Stimulated activated effector memory CD8-positive, alpha-beta T cell treated with anti-CD3 and anti-CD28 coated beads, Interleukin-12 subunit alpha, Interleukin-12 subunit beta, amount 100 ng/mL, for 72 hours (primary cell): ENCODE results near the gene PTCH1.

Source experiments
- ATAC-seq: fragments of 150-1000 bp; cut with Tn5 transposase; 2 replicates; pipeline ENCODE4 v1.10.0; 2021
- DNase-seq, 2 donors: peaks; one replicate each; pipeline ENCODE4 v3.0.0; 2021 to 2022; ENCODE audit warnings: low spot score in 2 of 2
- H3K27ac Mint-ChIP-seq: one replicate; pipeline ENCODE4 v1.8.0; 2022; ENCODE audit warnings: mild to moderate bottlenecking, mixed read lengths
- H3K36me3 Mint-ChIP-seq: one replicate; pipeline ENCODE4 v1.8.0; 2022; ENCODE audit warnings: mild to moderate bottlenecking, mixed read lengths
- H3K4me1 Mint-ChIP-seq: one replicate; pipeline ENCODE4 v1.8.0; 2022; ENCODE audit warnings: mixed read lengths
- H3K4me3 Mint-ChIP-seq: one replicate; pipeline ENCODE4 v1.8.0; 2022; ENCODE audit warnings: mild to moderate bottlenecking, mixed read lengths
- H3K9me3 Mint-ChIP-seq: one replicate; pipeline ENCODE4 v1.8.0; 2022; ENCODE audit warnings: mixed read lengths

PTCH1 gene

GRCh38 chr9:95450171-95451064 lies 66.4 kb downstream of the PTCH1 start:
- Mint-ChIP-seq H3K4me3 (no peak overlapping the region), H3K4me1 (no peaks in the 10 kb centered on the region), H3K27ac (no peak overlapping the region), H3K36me3 (peaks cover 57% of the 10 kb centered on the region), H3K9me3 (no peaks in the 10 kb centered on the region)
- ATAC-seq, result no peak
- no peak for DNase-seq

- DNase-seq (no peak), ATAC-seq (no peak)
- Mint-ChIP-seq H3K4me3 (no peak overlapping the region), H3K9me3 (no peaks in the 10 kb centered on the region), H3K36me3 (peaks cover 59% of the 10 kb centered on the region), H3K27ac (peak overlapping the region; percentile 50), H3K4me1 (no peaks in the 10 kb centered on the region)
Observed at GRCh38 chr9:95449016-95449415, 67.8 kb downstream of the PTCH1 start.

GRCh38 chr9:95447660-95448420 lies 68.9 kb downstream of the PTCH1 start:
- Mint-ChIP-seq H3K9me3 (no peaks in the 10 kb centered on the region), H3K36me3 (peaks cover 47% of the 10 kb centered on the region), H3K27ac (no peak overlapping the region), H3K4me1 (no peaks in the 10 kb centered on the region), H3K4me3 (no peak overlapping the region)
- no peak for DNase-seq
- ATAC-seq, result no peak

GRCh38 chr9:95446984-95447383 lies 69.8 kb downstream of the PTCH1 start:
- peak overlapping the region; percentile 64 for H3K27ac Mint-ChIP-seq
- H3K36me3 Mint-ChIP-seq, result peaks cover 42% of the 10 kb centered on the region
- DNase-seq, result no peak
- no peak for ATAC-seq
- H3K9me3 Mint-ChIP-seq, result no peaks in the 10 kb centered on the region
- no peak overlapping the region for H3K4me3 Mint-ChIP-seq
- H3K4me1 Mint-ChIP-seq, result no peaks in the 10 kb centered on the region

GRCh38 chr9:95446259-95446658 lies 70.5 kb downstream of the PTCH1 start:
- H3K27ac Mint-ChIP-seq, result no peak overlapping the region
- DNase-seq (no peak), ATAC-seq (no peak)
- no peak overlapping the region for H3K4me3 Mint-ChIP-seq
- H3K4me1 Mint-ChIP-seq, result no peaks in the 10 kb centered on the region
- no peaks in the 10 kb centered on the region for H3K9me3 Mint-ChIP-seq
- H3K36me3 Mint-ChIP-seq, result peaks cover 42% of the 10 kb centered on the region

GRCh38 chr9:95444160-95444559 lies 72.6 kb downstream of the PTCH1 start:
- no peak overlapping the region for H3K4me3 Mint-ChIP-seq
- H3K9me3 Mint-ChIP-seq, result peaks cover 4% of the 10 kb centered on the region
- DNase-seq (no peak), ATAC-seq (no peak)
- H3K4me1 Mint-ChIP-seq, result no peaks in the 10 kb centered on the region
- H3K27ac Mint-ChIP-seq, result no peak overlapping the region
- H3K36me3 Mint-ChIP-seq, result peaks cover 41% of the 10 kb centered on the region

- DNase-seq (no peak), ATAC-seq (no peak)
- peaks cover 32% of the 10 kb centered on the region for H3K36me3 Mint-ChIP-seq
- H3K27ac Mint-ChIP-seq, result no peak overlapping the region
- no peaks in the 10 kb centered on the region for H3K4me1 Mint-ChIP-seq
- H3K4me3 Mint-ChIP-seq, result no peak overlapping the region
- peaks cover 4% of the 10 kb centered on the region for H3K9me3 Mint-ChIP-seq
Observed at GRCh38 chr9:95443301-95443700, 73.5 kb downstream of the PTCH1 start.

- Mint-ChIP-seq H3K4me3 (no peak overlapping the region), H3K27ac (no peak overlapping the region), H3K9me3 (peaks cover 4% of the 10 kb centered on the region), H3K4me1 (peaks cover 3% of the 10 kb centered on the region), H3K36me3 (peaks cover 15% of the 10 kb centered on the region)
- ATAC-seq (no peak), DNase-seq (no peak)
Observed at GRCh38 chr9:95441081-95441480, 75.7 kb downstream of the PTCH1 start.

- Mint-ChIP-seq H3K27ac (no peak overlapping the region), H3K36me3 (peaks cover 11% of the 10 kb centered on the region), H3K4me3 (no peak overlapping the region)
Observed at GRCh38 chr9:95440447-95440846, 76.3 kb downstream of the PTCH1 start.

GRCh38 chr9:95438561-95439357 lies 78.0 kb downstream of the PTCH1 start:
- no peak overlapping the region for H3K27ac Mint-ChIP-seq
- no peak for DNase-seq
- H3K4me1 Mint-ChIP-seq, result peaks cover 21% of the 10 kb centered on the region
- no peak for ATAC-seq
- no peak overlapping the region for H3K4me3 Mint-ChIP-seq
- H3K36me3 Mint-ChIP-seq, result no peaks in the 10 kb centered on the region
- peaks cover 4% of the 10 kb centered on the region for H3K9me3 Mint-ChIP-seq

More at GRCh38 chr9:95440447-95440846, 76.3 kb downstream of the PTCH1 start:
- peaks cover 4% of the 10 kb centered on the region for H3K9me3 Mint-ChIP-seq
- ATAC-seq (no peak), DNase-seq (no peak)
- peaks cover 8% of the 10 kb centered on the region for H3K4me1 Mint-ChIP-seq

GRCh38 chr9:95437559-95437958 lies 79.2 kb downstream of the PTCH1 start:
- no peak overlapping the region for H3K27ac Mint-ChIP-seq
- ATAC-seq, result no peak
- peaks cover 21% of the 10 kb centered on the region for H3K4me1 Mint-ChIP-seq
- DNase-seq, result no peak
- H3K4me3 Mint-ChIP-seq, result no peak overlapping the region
- peaks cover 4% of the 10 kb centered on the region for H3K9me3 Mint-ChIP-seq
- no peaks in the 10 kb centered on the region for H3K36me3 Mint-ChIP-seq

- Mint-ChIP-seq H3K9me3 (peaks cover 4% of the 10 kb centered on the region), H3K36me3 (no peaks in the 10 kb centered on the region), H3K4me1 (peaks cover 21% of the 10 kb centered on the region), H3K4me3 (no peak overlapping the region), H3K27ac (no peak overlapping the region)
- DNase-seq (no peak), ATAC-seq (no peak)
Observed at GRCh38 chr9:95436416-95436815, 80.4 kb downstream of the PTCH1 start.

- no peak overlapping the region for H3K4me3 Mint-ChIP-seq
- no peak overlapping the region for H3K27ac Mint-ChIP-seq
- H3K9me3 Mint-ChIP-seq, result peaks cover 4% of the 10 kb centered on the region
Observed at GRCh38 chr9:95435074-95435728, 81.6 kb downstream of the PTCH1 start.

GRCh38 chr9:95434116-95435073 lies 82.4 kb downstream of the PTCH1 start:
- no peak overlapping the region for H3K4me3 Mint-ChIP-seq
- DNase-seq (no peak), ATAC-seq (no peak)
- H3K9me3 Mint-ChIP-seq, result peaks cover 4% of the 10 kb centered on the region
- H3K27ac Mint-ChIP-seq, result no peak overlapping the region
- peaks cover 21% of the 10 kb centered on the region for H3K4me1 Mint-ChIP-seq
- no peaks in the 10 kb centered on the region for H3K36me3 Mint-ChIP-seq

More at GRCh38 chr9:95435074-95435728, 81.6 kb downstream of the PTCH1 start:
- no peaks in the 10 kb centered on the region for H3K36me3 Mint-ChIP-seq
- H3K4me1 Mint-ChIP-seq, result peaks cover 21% of the 10 kb centered on the region
- DNase-seq (no peak), ATAC-seq (peak; percentile 44)
